GM12878 (cell line): ENCODE results near the gene FBXL19. TPM values are rescaled to one million over a fixed set of nuclear protein-coding genes. Genes with fewer than 3 reads are reported as not detected.

Experiments
- CHD4 ChIP-seq: fragments of 200-600 bp; sonication (generic); IDR thresholded peaks from 2 replicates; pipeline ENCODE4 v1.6.1; 2016; ENCODE audit warnings: mild to moderate bottlenecking
- CREM ChIP-seq: IDR thresholded peaks from 2 replicates; pipeline ENCODE4 v1.6.1; 2014; ENCODE audit warnings: antibody characterized with exemption, low read depth
- CTCF ChIP-seq, 3 experiments: IDR thresholded peaks in 2 of 3; conservative IDR thresholded peaks in 1 of 3; 2 replicates each; pipeline ENCODE4 v1.5.1; 2011; ENCODE audit warnings: low read depth in 3 of 3, low read length in 3 of 3, mild to moderate bottlenecking in 3 of 3, control low read depth in 2 of 3, moderate library complexity in 2 of 3, inconsistent platforms in 1 of 3, mixed read lengths in 1 of 3; ENCODE audit not compliant: control insufficient read depth in 2 of 3, insufficient read depth in 1 of 3; ENCODE audit errors: extremely low read depth in 1 of 3
- CUX1 ChIP-seq: IDR thresholded peaks from 2 replicates; pipeline ENCODE4 v1.6.1; 2012; ENCODE audit warnings: improper control_type of control experiment, low read depth, low read length; ENCODE audit not compliant: insufficient replicate concordance
- HDAC2 ChIP-seq: fragments of 200-600 bp; sonication (generic); IDR thresholded peaks from 2 replicates; pipeline ENCODE4 v1.6.1; 2017
- HDAC6 ChIP-seq: fragments of 200-600 bp; sonication (generic); IDR thresholded peaks from one replicate; pipeline ENCODE4 v1.8.0; 2017; ENCODE audit warnings: antibody characterized with exemption; ENCODE audit not compliant: unreplicated experiment
- MEF2A ChIP-seq: IDR thresholded peaks from 2 replicates; pipeline ENCODE4 v1.6.1; 2011; ENCODE audit warnings: low read depth, mild to moderate bottlenecking, low read length, moderate library complexity; ENCODE audit not compliant: insufficient read depth
- RAD21 ChIP-seq: IDR thresholded peaks from 2 replicates; pipeline ENCODE4 v1.6.1; 2011; ENCODE audit warnings: mild to moderate bottlenecking, low read depth, low read length, moderate library complexity; ENCODE audit not compliant: insufficient read depth
- RELB ChIP-seq: fragments of 450-650 bp; IDR thresholded peaks from 2 replicates; pipeline ENCODE4 v1.6.1; 2017; ENCODE audit warnings: low read depth, mild to moderate bottlenecking, moderate library complexity
- TCF12 ChIP-seq: IDR thresholded peaks from 2 replicates; pipeline ENCODE4 v1.6.1; 2011; ENCODE audit warnings: low read depth, mild to moderate bottlenecking, low read length
- ZBTB11 ChIP-seq: fragments of 450-650 bp; formaldehyde crosslinking; IDR thresholded peaks from 2 replicates; pipeline ENCODE4 v1.5.0; 2022; ENCODE audit warnings: mild to moderate bottlenecking, missing genetic modification characterization
- ZZZ3 ChIP-seq: IDR thresholded peaks from 2 replicates; pipeline ENCODE4 v1.6.1; 2011; ENCODE audit warnings: low read depth; ENCODE audit not compliant: control insufficient read depth, insufficient read length
- polyA plus RNA-seq, 11 experiments: library from polyadenylated mRNA; depleted of rRNA in 4 of 11; unstranded in 6 of 11; stranded (reverse) in 5 of 11; fragments of >200 nt; fragmentation: Nextera tagmentation in 4 of 11; fragmentation: Illumina TruSeq in 1 of 11; extraction: Ambion mirVana in 4 of 11; extraction: Trizol in 1 of 11; gene quantifications; 1 replicate in 1 of 11; 2 replicates in 10 of 11; pipeline versions ENCODE4 v1.2.1 to v1.2.3, GENCODE V29; 2011 to 2016; ENCODE audit warnings: inconsistent platforms in 2 of 11, missing spikeins in 2 of 11, low read depth in 1 of 11
- total RNA-seq, 4 experiments: library from RNA; depleted of rRNA in 3 of 4; stranded (reverse); fragments of >200 nt in 3 of 4; fragmentation: Illumina TruSeq in 1 of 4; extraction: Trizol in 1 of 4; gene quantifications; 2 replicates each; pipeline versions ENCODE4 v1.2.1 to v1.2.3, GENCODE V29; 2013 to 2021

Gene FBXL19
- total and polyA plus RNA-seq, 10 of the 15 experiments (the other 5 are each of a cell fraction or from before 2014, with no cell fraction given) = 0.02 to 32.1 (median 6.8) TPM; not detected in 1

GRCh38 chr16:30921748-30922419 lies 1.5 kb upstream of the FBXL19 start (continued):
- TF ChIP-seq CUX1 = no peak
- TF ChIP-seq RAD21 = peak; percentile 90
- TF ChIP-seq ZZZ3 = no peak
- TF ChIP-seq TCF12 = no peak
- no peak for TF ChIP-seq HDAC6
- TF ChIP-seq MEF2A = no peak
- no peak for TF ChIP-seq HDAC2
- TF ChIP-seq CHD4 = 0 out of 2 replicates have a peak, but pooled peaks have one; percentile 49
- TF ChIP-seq CREM = no peak
- TF ChIP-seq ZBTB11 (CRISPR knock-in tag) = no peak
- TF ChIP-seq CTCF (IDR thresholded peaks at IDR 0.05 in 2 of 3, conservative IDR thresholded peaks at IDR 0.05 in 1 of 3; ENCODE audit: control insufficient read depth in 2 of 3, extremely low read depth in 1 of 3, insufficient read depth in 1 of 3, low read depth in 3 of 3, low read length in 3 of 3) = peak; percentile 86 to 92 (median 86)
- peak; percentile 23; the same call in 1 of the 2 replicates for TF ChIP-seq RELB
